ENCODE results near the gene CDC42BPG.
A peak's percentile ranks its signal among the peaks of the same experiment; 100 is the strongest.
"Not testable (repeated sequence)": the region's sequence is repeated elsewhere in the genome, so short reads cannot be mapped to it uniquely, and the experiment has no call there.

The CDC42BPG gene

DNA sequence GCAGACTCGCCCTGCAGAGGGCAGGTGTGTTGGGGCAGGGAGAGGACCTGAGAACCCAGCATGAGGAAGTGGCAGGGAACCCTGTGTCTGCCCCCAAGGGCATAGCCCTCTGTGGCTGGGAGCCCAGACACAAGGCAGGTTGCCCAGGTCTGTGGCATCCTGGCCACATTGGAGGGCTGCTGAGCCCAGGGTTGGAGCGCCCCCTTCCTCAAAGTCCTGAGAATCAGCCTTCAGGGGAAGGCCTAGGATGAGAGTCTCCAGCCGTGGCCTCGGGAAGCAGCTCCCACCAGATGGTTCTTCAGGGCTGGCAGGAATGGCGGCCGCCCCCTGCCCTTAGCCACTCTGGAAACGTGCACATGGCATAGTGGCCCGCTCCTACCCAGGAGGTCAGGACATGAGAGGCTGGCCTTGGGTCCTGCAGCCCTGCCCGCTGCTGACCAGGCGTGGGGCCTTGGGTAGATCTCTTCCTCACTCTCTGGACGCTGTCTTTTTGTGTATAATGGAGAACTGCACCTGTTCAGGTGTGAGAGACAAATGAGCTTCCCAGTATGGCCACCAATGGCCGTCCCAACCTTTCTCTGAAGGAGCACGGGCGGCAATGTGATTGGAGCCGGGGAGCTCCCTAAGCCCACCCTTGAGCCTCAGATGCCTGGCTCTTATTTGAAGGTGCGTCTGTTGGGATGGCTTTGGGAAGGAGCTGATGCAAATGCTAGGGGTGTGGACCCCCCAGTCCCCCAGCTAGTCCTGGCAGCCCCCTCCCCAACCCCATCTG is 4.6 kb upstream of the CDC42BPG start:
- DNase-seq = no peak

DNA sequence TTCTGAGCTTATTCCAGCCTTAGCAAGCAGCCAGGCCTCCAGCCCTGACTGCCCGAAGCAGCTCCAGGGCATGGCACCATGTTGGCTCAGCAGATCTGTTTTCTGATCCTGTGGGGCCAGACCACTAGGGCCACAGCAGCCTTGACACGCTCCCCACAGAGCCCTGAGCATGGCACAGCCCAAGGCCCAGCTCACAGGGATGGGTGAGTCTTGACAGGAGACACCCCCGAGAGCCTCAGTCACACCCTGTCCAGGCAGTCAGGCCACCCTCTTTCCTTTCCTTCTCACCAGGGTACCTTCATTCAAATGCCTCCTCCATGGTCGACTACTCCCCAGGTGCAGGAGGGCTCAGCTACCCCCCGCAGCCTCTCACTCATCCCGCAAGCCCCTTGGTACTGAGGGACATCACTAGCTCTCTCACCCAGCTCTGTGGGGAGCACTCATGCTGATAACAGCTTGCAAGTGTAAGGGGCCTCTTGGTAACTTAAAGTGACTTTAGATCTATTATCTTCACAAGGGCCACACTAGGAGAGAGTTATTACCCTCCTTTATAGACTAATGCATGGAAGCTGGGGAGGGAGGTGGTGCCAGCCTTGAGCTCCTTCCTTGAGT is 3.9 kb upstream of the CDC42BPG start:
- no peak for DNase-seq

DNA sequence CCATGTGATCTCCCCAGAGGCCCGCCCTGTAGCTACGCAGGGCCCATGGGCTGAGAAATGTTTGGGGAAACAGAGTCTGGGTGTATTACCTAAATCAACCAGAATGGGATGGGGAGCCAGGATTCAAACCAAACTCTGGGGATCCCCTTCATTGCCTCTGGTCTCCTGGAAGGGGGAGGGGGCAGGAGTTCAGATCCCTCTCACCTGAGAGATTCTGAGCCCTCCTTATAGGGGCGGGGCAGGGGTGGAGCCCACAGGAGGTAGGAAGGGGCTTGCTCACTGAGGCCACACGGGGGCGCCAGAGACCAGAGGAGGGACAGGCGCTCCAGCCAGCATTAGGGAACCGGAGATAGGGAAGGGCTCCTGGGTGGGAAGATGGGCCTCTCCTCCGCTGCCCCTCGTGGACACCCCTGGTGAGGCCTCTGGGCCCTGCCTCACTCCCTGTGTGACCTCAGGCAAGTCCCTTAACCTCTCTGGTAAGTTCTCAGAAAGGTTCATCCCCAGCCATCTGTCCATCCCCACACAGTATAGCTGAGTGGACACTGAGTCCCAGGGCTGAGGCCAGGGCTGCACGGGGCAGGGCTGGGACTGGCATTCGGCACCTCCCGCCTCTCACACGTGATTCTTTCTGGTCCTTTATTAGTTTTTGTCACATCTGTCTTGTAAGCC is 2.7 kb upstream of the CDC42BPG start:
- peak; percentile 94 for DNase-seq

DNA sequence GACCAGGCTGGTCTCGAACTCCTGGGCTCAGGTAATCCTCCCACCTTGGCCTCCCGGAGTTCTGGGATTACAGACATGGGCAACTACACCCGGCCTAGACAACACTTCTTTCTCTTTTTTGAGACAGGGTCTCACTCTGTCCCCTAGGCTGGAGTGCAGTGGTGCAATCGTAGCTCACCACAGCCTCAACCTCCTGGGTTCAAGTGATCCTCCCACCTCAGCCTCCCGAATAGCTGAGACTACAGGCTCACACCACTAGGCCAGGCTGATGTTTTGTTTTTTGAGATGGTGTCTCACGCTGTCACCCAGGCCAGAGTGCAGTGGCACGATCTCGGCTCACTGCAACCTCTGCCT is 1.3 kb upstream of the CDC42BPG start:
- DNase-seq = not testable (repeated sequence)

DNA sequence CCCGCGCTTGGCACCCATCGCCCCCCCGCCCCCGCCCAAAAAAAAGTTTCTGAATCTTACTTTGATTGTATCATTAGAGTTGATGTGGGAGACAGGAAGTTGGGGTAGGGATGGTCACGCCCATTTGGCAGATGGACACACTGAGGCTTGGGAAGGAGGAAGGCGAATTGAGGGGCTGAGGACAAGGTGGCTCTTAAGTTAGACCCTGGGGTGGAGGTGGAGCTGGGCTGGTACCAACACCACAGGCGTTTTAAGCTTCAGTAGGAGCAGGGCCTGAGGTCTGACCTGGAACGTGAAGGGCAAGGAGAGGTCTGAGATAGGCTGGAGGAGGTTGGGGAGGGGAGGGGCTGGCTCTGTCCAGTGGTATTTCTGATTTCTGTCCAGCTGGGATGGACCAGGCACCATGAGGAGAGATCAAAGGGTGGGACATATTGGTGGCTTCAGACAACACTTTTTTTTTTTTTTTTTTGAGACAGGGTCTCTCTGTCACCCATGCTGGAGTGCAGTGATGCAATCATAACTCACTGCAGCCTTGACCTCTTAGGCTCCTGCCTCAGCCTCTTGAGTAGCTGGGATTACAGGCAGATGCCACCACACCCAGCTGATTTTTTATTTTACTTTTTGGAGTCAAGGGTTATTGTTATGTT is 799 bp upstream of the CDC42BPG start:
- no peak for DNase-seq

DNA sequence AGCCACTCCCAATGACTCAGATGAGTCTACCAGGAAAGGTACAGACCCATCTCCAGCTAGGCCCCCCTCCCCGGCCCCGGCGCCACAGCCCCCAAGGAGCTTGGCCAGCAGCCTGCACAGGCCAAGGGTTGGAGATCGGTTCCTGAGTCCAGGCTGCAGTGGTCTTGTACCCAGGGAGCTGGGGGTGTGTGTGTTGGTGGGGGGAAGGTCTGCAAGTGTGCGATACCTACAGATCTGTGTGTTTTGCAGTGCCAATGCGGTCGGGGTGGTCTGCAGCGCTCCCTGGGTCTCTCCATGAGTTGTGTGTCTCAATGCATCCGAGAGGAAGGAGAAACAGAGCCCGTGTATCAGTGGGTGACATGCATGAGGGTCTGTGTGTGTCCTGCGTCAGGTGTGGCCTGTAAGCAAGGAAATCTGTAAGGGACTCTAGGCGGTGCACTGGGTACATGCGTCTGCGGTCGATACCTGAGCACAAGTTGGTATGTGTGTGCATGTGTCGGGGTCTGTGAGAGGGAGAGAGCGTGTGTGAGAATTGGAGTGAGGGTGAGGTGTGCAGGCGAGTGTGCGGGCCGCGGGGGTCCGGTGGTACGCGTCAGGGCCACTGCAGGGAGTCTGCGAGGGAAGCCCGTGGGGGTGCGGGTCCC is 645 bp downstream of the CDC42BPG start:
- no peak for DNase-seq

DNA sequence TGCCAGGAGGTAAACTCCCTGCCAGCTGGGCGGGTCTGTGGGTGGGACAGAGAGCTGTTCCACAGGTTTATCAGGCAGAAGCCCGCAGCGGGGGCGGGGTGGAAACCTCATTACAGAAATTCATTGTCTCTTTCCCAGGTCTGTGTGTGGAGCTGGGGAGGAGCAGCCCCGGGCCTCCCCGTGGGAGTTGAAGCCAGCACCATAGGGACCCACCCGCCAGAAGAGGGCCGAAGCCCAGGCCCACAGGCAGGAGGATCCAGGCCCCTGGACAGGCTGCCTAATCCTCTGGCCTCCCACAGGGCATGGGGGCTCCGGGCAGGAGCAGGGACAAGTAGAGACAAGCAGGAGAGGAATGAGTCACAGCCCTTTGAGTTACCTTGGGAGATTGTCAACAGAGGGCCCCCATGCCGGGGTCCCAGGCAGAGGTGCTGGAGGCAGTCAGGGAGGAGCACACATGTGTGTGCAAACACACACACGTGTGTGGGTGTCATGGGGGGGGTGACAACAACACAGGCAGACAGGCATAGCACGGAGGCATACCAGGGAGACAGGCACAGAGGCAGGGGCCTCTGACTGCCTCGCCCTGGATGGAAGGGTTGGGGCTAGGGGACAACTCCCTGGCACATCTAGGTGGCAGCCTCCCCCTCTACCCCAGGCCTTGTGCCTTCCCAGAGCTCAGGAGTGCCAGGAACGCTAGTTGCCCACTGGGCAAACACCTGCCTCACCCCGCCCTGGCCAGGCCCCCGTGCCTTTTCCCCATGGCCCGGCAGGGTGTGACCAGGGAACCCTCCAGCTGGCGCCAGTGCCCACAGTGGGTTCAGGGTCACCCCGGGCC is 1.4 kb downstream of the CDC42BPG start:
- no peak for DNase-seq

DNA sequence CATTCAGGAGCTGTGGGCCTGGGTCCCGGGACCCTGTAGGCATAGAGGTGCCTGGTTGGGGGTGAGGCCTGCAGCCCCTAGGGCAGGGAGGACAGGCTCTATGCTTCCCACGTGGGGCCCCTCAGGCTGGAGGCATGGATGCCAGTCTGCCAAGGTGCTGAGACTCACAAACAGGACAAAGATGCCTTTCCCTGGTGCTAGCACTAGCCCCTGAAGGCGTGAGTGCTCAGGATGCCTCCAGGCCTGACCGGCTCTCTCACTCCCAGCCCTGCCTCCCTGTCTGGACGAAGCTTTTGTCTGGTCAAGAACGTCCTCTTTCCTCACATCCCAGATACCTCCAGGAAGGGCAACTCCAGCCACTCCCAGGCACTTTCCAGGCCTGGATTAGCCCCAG is 2.1 kb downstream of the CDC42BPG start:
- DNase-seq = no peak

DNA sequence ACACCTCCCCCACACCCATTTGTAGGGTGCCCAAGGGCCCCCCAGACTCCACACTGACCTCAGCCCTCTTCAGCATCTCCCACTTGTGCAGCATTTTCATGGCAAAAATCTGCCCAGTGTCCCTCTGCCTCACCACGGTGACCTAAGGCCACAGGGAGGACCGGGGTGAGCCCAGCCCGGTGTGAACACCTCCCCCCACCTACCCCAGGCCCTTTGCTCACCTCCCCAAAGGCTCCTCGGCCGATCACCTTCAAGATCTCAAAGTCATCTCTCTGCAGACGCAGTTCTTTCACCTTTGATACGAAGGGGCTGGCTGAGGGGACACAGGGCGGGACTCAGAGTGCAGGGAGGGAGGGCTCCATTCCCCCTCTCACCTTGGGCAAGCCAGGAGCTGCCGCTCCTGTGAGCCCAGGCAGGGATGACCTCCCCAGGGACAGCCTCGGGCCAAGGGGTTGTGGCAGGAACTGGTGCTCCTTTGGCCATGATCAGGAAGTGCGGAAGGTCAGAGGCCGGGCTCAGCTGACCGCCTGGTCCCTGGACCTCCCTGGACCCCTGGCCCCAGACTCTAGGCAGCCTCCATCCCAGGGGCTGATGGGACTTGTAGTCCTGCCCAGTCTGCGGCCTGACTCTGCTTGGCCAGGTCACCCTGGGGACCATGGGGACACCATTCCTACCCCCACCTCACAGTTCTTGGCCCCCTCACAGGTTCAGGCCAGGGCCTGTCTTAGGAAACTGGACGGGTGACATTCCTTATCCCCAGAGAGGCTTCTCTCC is 2.7 kb downstream of the CDC42BPG start:
- DNase-seq = no peak

DNA sequence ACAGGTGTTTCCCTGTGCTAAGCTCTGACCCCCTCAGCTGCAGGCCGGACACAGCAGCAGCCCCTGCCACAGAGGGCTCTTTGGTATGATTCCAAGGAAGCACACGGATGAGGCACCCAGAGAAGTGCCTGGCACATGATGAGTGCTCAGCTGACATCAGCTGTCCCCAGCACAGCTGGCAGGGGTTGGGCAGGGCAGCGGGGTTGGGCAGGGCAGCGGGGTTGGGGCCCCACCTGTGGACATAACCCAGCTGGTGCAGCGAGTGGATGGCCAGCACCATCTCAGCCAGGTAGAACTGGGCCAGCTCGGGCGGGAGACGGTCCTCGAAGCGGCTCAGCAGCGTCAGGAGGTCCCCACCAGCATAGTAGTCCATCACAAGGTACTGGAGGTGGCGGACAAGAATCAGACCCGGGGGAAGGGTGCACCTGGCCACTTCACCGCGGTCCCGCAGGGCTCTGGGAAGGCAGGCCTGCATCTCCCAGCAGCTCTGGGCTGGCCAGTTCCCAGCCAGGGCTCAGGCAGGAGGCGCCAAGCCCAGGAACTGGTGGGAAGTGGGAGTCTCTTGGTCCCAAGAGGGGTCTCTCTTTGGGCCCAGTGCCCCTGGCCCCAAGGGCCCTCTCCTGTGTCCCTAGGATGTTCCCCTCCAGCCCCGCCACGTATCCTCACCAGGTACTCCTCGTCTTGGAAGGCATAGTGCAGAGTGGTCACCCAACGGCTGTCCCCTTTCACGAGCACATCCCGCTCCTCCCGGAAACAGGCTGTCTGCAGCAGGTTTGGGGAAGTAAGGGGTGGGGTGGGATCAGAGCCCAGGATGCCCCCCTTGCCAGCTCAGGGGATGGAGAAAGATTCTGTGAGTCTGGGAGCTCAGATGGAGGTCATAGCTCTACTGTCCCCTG is 4.3 kb downstream of the CDC42BPG start:
- DNase-seq = no peak

DNA sequence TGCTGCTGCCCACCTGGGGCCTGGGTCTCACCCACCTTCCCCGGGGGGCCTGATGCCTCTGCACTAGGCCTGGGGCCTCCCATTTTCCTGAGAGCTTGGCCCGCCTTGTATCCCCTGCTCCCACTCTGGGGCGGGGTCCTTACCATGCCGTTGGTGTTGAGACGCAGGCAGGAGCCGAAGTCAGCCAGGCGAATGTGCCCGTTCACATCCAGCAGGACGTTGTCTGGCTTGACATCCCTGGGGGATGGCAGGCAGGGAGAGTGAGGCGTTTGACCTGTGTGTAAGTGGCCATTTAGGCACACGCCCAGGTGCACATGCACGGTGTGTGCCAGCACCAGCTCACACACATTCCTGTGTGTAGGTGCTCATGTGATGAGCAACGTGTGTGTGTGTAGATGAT is 5.1 kb downstream of the CDC42BPG start:
- no peak for DNase-seq

DNA sequence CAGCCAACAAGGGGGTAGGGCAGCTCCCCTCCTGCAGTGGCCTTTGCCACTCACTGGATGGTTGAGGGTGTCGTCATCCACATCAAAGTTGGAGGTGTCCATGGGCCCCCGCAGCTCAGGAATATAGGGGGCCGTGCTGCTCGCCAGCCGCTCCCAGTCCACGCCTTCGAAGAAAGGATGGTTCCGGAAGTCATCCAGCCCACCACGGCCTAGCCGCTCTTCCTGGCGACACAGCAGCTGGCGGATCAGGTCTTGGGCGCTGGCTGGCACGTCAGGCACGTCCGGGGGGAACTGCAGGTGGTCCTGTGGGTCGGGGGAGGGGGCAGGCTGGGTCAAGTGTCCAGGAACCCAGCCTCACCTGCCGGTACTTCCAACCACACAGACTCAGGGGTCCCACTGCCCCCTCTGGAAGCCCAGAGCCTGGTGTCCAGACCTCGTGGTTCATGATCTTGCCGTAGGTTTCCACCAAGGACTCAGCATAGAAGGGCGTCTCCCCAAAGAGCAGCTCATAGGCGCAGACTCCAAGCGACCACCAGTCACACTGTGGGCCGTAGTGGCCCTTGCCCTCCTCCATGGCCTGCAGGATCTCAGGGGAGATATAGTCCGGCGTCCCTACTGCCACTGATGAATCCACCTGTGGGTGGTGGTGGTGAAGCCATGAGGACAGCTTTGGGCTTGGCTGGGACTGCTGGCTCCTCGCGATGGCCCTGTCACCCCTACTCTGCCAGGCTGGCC is 5.7 kb downstream of the CDC42BPG start:
- no peak for DNase-seq

DNA sequence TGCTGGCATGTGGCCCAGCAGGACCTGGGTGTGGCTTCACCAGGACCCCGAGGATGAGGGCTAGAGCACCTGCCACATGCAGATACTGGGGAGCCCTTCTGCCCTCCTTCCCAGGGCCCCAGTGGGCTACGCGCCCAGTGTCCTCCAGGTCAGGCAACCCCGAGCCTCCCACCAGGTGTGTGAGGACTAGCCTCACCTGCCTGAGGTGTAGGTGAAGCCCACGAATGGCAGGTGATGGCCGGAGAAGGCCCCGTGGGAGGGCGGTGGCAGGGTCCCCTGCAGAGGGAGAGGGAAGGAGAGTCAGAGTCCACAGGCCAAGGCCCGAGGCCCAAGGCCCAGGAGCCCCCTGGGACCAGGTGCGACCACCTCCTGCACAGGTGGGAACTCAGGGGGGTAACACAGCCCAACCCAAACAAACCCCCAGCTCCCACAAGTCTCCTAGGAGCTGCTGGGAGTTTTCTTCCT is 6.5 kb downstream of the CDC42BPG start:
- no peak for DNase-seq

DNA sequence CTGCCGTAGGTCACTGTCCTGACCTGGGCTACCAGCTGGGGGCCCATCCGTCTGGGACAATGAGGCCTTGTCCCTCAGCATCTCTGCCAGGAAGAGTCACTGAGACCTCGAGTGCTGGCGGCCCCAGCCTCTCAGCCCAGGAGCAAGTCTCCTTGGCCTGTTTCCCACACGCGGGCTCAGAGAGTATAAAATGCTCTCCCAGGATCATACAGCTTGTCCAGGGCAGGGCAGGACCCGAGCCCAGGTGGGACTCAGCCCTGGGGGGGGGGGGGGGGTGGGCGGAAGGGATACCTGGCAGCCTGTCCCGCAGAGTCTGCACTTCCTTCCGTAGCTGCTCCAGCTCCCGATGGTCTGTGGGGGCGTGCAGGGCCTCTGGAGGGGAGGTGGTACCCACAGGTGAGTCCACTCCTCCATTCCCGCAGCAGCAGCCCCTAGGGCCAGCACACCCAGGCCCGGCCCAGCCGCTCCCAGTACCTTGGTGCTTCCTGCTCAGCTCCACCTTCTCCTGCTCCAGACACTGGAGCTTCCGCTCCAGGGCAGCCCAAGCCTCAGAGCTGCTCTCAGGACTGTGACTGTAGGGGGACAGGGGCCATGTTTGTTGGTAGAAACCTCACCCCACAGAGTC is 7.9 kb downstream of the CDC42BPG start:
- DNase-seq = no peak

DNA sequence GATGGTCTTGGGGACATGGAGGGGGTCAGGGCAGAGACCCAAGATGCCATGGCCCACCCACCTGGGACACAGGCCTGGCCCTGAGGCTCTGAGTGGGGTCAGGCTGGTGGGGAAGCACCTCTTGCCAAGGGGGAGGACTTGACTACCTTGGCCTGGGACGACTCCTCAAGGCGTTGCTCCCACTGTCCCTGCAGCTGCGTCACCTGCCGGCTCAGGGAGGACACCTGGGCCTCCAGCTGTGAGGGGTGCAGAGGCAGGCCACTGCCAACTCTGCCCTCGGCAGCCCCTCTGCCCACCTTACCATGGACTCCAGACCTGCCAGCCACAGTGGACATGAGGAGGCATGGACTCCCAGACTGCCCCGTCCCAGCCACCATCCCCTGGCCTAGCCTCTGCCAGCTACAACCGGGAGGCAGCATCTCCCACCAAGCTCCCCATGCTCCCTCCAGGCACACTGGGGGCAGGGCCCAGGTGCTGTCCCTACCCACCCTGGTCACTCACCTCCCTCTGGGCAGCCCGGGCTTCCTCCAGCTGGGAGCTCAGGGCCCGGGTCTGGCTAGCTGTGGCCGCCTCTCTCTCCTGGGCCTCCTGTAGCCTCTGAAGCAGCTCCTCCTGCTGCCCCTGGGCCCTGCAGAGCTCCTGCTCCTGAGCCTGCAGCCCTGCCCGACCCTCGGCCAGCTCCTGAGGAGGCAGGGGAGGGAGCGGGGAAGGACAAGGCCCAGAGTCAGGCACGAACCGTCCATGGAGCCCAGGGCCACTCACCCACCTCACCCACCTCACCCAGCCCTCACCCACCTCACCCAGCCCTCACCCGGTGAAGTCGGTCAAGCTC is 8.6 kb downstream of the CDC42BPG start:
- DNase-seq = no peak

DNA sequence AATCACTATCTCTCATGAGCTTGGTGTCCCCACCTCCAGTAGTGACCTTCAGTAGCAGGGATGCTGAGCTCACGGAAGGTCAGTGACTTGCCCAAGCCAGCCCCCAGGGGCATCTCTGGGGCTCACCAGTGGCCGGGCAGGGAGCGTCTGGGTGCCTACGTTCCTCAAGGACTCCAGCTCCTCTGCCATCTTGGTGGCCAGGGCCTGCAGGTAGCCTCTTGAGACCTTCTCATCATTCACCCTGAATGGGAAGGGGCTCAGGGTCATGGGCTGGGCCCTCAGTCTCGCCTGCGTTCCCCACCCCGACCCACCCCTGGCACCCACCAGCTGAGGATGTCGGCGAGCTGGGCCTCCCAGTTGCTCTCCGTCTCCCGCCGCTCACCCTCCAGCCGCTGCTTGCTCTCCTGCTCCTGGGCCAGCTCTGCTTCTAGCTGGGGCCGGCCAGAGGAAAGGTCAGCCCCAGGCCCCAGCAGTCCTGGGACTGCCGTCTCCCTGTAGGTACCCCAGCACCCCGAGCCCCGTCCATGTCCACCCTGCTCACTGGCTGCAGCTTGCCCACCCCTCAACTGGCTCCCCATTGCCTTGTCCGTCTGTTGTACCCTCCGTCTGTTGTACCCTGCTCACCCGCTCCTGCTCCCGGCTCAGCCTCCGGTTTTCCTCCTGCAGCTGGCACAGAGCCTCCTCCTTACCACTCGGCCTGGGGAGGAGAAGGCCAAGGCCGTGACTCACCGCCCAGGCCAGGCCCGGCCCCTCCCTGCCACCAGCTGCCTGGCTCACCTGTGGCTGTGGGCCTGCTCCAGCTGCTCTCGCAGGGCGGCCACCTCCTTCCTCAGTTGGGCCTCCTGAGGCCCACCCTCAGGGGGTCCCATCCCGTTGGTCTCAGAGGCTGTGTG is 9.5 kb downstream of the CDC42BPG start:
- DNase-seq = no peak
